ENCODE measurements around the gene ALLC. TPM values are rescaled to one million over a fixed set of nuclear protein-coding genes. Genes with fewer than 3 reads are reported as not detected.
"Not testable (repeated sequence)": the region's sequence is repeated elsewhere in the genome, so short reads cannot be mapped to it uniquely, and the experiment has no call there.

ALLC gene
- total and polyA plus RNA-seq, 2 donors (not counting 1 experiment from before 2014, with no cell fraction given) = not detected

DNA sequence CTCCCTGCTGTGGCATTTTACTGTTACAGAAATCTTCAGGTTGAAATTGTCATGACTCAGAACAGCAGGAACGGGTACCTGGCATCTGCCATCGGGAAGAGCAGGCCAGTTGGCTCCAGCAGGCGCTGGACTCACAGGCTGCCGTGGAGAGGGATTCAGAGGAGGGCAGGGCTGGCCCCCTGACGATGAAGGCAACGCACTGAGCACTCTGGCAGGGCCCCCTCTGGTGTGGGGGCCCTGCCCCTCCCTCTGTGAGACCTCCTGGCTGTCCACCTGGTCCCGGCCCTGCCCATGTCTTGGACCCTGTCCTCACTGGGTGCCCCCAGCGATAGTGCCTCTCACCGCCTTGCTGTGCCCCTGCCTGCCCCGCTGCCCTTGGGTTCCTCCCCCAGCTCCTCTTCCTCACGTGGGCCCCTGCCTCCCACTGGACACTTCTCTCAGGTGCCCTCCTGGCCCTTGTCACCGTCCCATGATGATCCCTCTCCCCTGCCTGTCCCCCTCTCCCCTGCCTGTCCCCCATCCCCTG is 23.3 kb upstream of the ALLC start:
- WGBS (ENCODE audit: insufficient coverage) = 90% methylated on average over 10 of the region's 12 CpGs
- ATAC-seq (ENCODE audit: low read depth) (no peak), DNase-seq (no peak)
- Histone ChIP-seq H3K9me3 (ENCODE audit: control extremely low read depth in 1 of 3, control insufficient read depth in 2 of 3, insufficient read depth in 1 of 3, low read length in 2 of 3) (no peaks in the 10 kb centered on the region), H2AFZ (ENCODE audit: insufficient read depth, low read depth, low read length, poor library complexity, severe bottlenecking) (no peak overlapping the region), H3K27ac (ENCODE audit: low read length in 2 of 2) (no peak overlapping the region), H3K9ac (ENCODE audit: low read length) (no peak overlapping the region), H3K4me2 (replicated peaks; ENCODE audit: low read depth, low read length, poor library complexity, severe bottlenecking) (no peak overlapping the region), H4K20me1 (ENCODE audit: control insufficient read depth, insufficient read depth, low read length, poor library complexity, severe bottlenecking) (no peaks in the 10 kb centered on the region), H3K79me2 (ENCODE audit: control insufficient read depth, insufficient read depth, low read length) (no peaks in the 10 kb centered on the region), H3K36me3 (replicated peaks in 1 of 2; ENCODE audit: control extremely low read depth in 1 of 2, control insufficient read depth in 1 of 2, extremely low read depth in 1 of 2, insufficient read depth in 2 of 2, low read length in 1 of 2) (no peaks in the 10 kb centered on the region), H3K4me1 (ENCODE audit: control insufficient read depth in 2 of 2, insufficient read depth in 2 of 2, low read length in 2 of 2) (no peaks in the 10 kb centered on the region), H3K27me3 (replicated peaks in 1 of 4; ENCODE audit: control extremely low read depth in 1 of 4, control insufficient read depth in 3 of 4, insufficient read depth in 4 of 4, low read length in 3 of 4) (no peaks in the 10 kb centered on the region), H3K4me3 (ENCODE audit: control extremely low read depth in 1 of 5, extremely low read depth in 1 of 5, insufficient read depth in 1 of 5, low read depth in 2 of 5, low read length in 4 of 5) (no peak overlapping the region)
- Mint-ChIP-seq H3K4me1 (no peaks in the 10 kb centered on the region), H3K27ac (no peak overlapping the region), H3K4me3 (no peak overlapping the region), H3K27me3 (peaks cover 9% of the 10 kb centered on the region), H3K9me3 (ENCODE audit: insufficient read depth) (no peaks in the 10 kb centered on the region)
- intact Hi-C loops (cut with micrococcal nuclease) = no loop called here
- TF ChIP-seq EZH2 (IDR thresholded peaks at IDR 0.05; ENCODE audit: borderline replicate concordance, insufficient read depth, low read depth, low read length, poor library complexity, severe bottlenecking) = no peak
- TF ChIP-seq, protein P1, sequence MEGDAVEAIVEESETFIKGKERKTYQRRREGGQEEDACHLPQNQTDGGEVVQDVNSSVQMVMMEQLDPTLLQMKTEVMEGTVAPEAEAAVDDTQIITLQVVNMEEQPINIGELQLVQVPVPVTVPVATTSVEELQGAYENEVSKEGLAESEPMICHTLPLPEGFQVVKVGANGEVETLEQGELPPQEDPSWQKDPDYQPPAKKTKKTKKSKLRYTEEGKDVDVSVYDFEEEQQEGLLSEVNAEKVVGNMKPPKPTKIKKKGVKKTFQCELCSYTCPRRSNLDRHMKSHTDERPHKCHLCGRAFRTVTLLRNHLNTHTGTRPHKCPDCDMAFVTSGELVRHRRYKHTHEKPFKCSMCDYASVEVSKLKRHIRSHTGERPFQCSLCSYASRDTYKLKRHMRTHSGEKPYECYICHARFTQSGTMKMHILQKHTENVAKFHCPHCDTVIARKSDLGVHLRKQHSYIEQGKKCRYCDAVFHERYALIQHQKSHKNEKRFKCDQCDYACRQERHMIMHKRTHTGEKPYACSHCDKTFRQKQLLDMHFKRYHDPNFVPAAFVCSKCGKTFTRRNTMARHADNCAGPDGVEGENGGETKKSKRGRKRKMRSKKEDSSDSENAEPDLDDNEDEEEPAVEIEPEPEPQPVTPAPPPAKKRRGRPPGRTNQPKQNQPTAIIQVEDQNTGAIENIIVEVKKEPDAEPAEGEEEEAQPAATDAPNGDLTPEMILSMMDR (IDR thresholded peaks at IDR 0.05) = no peak
- ChIA-PET CTCF (no interaction called here), POLR2A (no interaction called here)

DNA sequence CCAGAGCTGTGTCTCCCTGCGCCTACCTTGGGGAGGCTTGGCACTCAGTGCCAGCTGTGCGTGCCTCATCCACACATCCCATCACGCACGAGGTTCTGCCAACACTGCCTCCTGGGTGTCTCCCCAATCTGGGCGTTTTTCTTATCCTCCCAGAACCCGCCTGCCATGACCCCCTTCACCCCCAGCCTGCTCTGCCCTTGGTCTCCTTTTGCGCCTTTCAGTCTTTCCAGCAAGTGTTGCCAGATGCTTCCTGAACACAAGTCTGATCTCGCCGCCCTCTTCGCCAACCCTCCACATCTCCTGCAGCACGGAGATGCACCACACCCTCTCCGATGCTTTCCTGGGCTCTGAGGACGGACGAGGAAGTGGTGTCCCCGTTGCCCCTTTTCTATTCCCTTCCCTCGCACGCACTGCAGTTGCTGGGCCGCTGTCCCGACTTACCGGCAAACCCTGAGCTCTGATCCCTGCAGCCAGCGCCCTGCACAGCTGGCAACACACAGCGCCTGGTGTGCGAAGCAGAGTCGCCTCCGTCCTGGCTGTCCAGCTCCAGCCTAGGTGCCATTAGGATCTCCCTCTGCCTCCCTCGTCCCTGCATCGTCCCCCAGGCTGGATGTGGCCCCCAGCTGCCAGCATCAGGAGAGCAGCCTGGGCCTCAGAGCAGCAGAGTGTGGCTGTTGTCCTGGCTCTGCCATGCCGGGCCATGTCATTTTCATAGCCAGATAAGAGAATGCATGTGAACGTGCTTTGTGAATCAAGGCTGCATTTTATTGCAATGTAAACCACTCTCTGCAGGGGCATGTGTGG is 22.6 kb upstream of the ALLC start:
- Histone ChIP-seq H3K4me3 (ENCODE audit: control extremely low read depth in 1 of 5, extremely low read depth in 1 of 5, insufficient read depth in 1 of 5, low read depth in 2 of 5, low read length in 4 of 5) (no peak overlapping the region), H3K79me2 (ENCODE audit: control insufficient read depth, insufficient read depth, low read length) (no peaks in the 10 kb centered on the region), H2AFZ (ENCODE audit: insufficient read depth, low read depth, low read length, poor library complexity, severe bottlenecking) (no peak overlapping the region), H4K20me1 (ENCODE audit: control insufficient read depth, insufficient read depth, low read length, poor library complexity, severe bottlenecking) (no peaks in the 10 kb centered on the region), H3K9me3 (ENCODE audit: control extremely low read depth in 1 of 3, control insufficient read depth in 2 of 3, insufficient read depth in 1 of 3, low read length in 2 of 3) (no peaks in the 10 kb centered on the region), H3K4me2 (replicated peaks; ENCODE audit: low read depth, low read length, poor library complexity, severe bottlenecking) (no peak overlapping the region), H3K9ac (ENCODE audit: low read length) (no peak overlapping the region), H3K36me3 (replicated peaks in 1 of 2; ENCODE audit: control extremely low read depth in 1 of 2, control insufficient read depth in 1 of 2, extremely low read depth in 1 of 2, insufficient read depth in 2 of 2, low read length in 1 of 2) (no peaks in the 10 kb centered on the region), H3K27ac (ENCODE audit: low read length in 2 of 2) (no peak overlapping the region), H3K27me3 (replicated peaks in 1 of 4; ENCODE audit: control extremely low read depth in 1 of 4, control insufficient read depth in 3 of 4, insufficient read depth in 4 of 4, low read length in 3 of 4) (no peaks in the 10 kb centered on the region), H3K4me1 (ENCODE audit: control insufficient read depth in 2 of 2, insufficient read depth in 2 of 2, low read length in 2 of 2) (no peaks in the 10 kb centered on the region)
- no peak overlapping the region for H3K4me3 Mint-ChIP-seq
- ATAC-seq (ENCODE audit: low read depth) = no peak
- no peak for DNase-seq
- no peak for TF ChIP-seq EZH2 (IDR thresholded peaks at IDR 0.05; ENCODE audit: borderline replicate concordance, insufficient read depth, low read depth, low read length, poor library complexity, severe bottlenecking)
- TF ChIP-seq, protein P1 (IDR thresholded peaks at IDR 0.05) = no peak
- no peak overlapping the region for H3K27ac Mint-ChIP-seq
- CTCF ChIA-PET = no interaction called here
- POLR2A ChIA-PET = no interaction called here
- H3K27me3 Mint-ChIP-seq = peaks cover 9% of the 10 kb centered on the region
- H3K9me3 Mint-ChIP-seq (ENCODE audit: insufficient read depth) = no peaks in the 10 kb centered on the region
- no peaks in the 10 kb centered on the region for H3K4me1 Mint-ChIP-seq
- 82% methylated on average over 29 of the region's 29 CpGs for WGBS (ENCODE audit: insufficient coverage)
- intact Hi-C loops (cut with micrococcal nuclease) = no loop called here

DNA sequence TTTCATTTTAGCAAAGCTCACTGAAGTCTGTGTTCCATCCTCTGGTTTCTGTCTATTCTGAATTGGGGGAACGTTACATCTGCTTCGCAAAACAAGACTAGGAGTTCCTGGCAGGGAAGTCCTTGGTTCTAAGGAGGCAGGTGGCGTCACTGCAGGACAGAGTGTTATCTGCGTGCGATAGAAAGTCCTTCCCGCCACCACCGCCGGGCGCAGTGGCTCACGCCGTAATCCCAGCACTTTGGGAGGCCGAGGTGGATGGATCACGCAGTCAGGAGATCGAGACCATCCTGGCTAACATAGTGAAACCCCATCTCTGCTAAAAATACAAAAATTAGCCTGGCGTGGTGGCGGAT is 22.0 kb upstream of the ALLC start:
- ATAC-seq (ENCODE audit: low read depth); H3K27ac Mint-ChIP-seq; H3K9ac ChIP-seq (ENCODE audit: low read length); H2AFZ ChIP-seq (ENCODE audit: insufficient read depth, low read depth, low read length, poor library complexity, severe bottlenecking); H3K9me3 Mint-ChIP-seq (ENCODE audit: insufficient read depth); H3K36me3 ChIP-seq (replicated peaks in 1 of 2; ENCODE audit: control extremely low read depth in 1 of 2, control insufficient read depth in 1 of 2, extremely low read depth in 1 of 2, insufficient read depth in 2 of 2, low read length in 1 of 2); H3K4me3 ChIP-seq (ENCODE audit: control extremely low read depth in 1 of 5, extremely low read depth in 1 of 5, insufficient read depth in 1 of 5, low read depth in 2 of 5, low read length in 4 of 5); H3K27me3 Mint-ChIP-seq; H3K9me3 ChIP-seq (ENCODE audit: control extremely low read depth in 1 of 3, control insufficient read depth in 2 of 3, insufficient read depth in 1 of 3, low read length in 2 of 3); DNase-seq; H3K4me1 ChIP-seq (ENCODE audit: control insufficient read depth in 2 of 2, insufficient read depth in 2 of 2, low read length in 2 of 2); H3K27me3 ChIP-seq (replicated peaks in 1 of 4; ENCODE audit: control extremely low read depth in 1 of 4, control insufficient read depth in 3 of 4, insufficient read depth in 4 of 4, low read length in 3 of 4); H3K4me3 Mint-ChIP-seq; H3K27ac ChIP-seq (ENCODE audit: low read length in 2 of 2); H3K4me1 Mint-ChIP-seq; H3K4me2 ChIP-seq (replicated peaks; ENCODE audit: low read depth, low read length, poor library complexity, severe bottlenecking); intact Hi-C loops (cut with micrococcal nuclease); H3K79me2 ChIP-seq (ENCODE audit: control insufficient read depth, insufficient read depth, low read length); CTCF ChIA-PET; POLR2A ChIA-PET; H4K20me1 ChIP-seq (ENCODE audit: control insufficient read depth, insufficient read depth, low read length, poor library complexity, severe bottlenecking): not testable (repeated sequence)
- 90% methylated on average over 13 of the region's 16 CpGs for WGBS (ENCODE audit: insufficient coverage)
